ENCODE data around the gene SYNPR.

DNA sequence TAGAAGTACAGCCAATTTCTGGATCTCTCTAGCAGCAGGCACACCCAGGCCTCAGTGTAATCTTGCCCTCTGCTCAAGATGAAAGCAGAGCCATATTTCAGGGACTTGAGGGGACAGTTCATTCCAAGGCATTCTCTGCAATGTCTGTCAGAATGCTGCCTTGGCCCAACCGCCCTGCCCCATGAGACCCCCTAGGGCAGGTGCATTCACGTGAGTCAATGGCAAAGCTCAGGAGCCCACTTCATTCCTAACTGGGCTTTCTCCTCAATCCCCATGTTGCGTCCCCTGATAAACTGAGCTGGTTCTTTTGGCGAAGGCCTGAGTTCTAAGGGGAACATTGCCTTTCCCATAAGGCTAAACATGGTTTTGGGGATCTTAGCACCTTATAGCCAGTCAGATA is 383.9 kb downstream of the SYNPR start:
- TF ChIP-seq, protein P1, sequence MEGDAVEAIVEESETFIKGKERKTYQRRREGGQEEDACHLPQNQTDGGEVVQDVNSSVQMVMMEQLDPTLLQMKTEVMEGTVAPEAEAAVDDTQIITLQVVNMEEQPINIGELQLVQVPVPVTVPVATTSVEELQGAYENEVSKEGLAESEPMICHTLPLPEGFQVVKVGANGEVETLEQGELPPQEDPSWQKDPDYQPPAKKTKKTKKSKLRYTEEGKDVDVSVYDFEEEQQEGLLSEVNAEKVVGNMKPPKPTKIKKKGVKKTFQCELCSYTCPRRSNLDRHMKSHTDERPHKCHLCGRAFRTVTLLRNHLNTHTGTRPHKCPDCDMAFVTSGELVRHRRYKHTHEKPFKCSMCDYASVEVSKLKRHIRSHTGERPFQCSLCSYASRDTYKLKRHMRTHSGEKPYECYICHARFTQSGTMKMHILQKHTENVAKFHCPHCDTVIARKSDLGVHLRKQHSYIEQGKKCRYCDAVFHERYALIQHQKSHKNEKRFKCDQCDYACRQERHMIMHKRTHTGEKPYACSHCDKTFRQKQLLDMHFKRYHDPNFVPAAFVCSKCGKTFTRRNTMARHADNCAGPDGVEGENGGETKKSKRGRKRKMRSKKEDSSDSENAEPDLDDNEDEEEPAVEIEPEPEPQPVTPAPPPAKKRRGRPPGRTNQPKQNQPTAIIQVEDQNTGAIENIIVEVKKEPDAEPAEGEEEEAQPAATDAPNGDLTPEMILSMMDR (IDR thresholded peaks at IDR 0.05; ENCODE audit: low read depth, low read length, poor library complexity, severe bottlenecking), result no peak
- TF ChIP-seq EZH2phosphoT487 (IDR thresholded peaks at IDR 0.05; ENCODE audit: borderline replicate concordance, low read length), result no peak
